GM12872 (cell line): Measurements from ENCODE around the gene SERPINA1.

Source experiments
- TF ChIP-seq, protein P1 (sequence below): IDR thresholded peaks from 3 replicates; pipeline ENCODE4 v1.5.1; 2011; ENCODE audit warnings: low read depth, mild to moderate bottlenecking, low read length, moderate library complexity; ENCODE audit not compliant: insufficient read depth

SERPINA1 gene

GRCh38 chr14:94342334-94342934 lies 46.0 kb downstream of the SERPINA1 start:
- TF ChIP-seq, protein P1, sequence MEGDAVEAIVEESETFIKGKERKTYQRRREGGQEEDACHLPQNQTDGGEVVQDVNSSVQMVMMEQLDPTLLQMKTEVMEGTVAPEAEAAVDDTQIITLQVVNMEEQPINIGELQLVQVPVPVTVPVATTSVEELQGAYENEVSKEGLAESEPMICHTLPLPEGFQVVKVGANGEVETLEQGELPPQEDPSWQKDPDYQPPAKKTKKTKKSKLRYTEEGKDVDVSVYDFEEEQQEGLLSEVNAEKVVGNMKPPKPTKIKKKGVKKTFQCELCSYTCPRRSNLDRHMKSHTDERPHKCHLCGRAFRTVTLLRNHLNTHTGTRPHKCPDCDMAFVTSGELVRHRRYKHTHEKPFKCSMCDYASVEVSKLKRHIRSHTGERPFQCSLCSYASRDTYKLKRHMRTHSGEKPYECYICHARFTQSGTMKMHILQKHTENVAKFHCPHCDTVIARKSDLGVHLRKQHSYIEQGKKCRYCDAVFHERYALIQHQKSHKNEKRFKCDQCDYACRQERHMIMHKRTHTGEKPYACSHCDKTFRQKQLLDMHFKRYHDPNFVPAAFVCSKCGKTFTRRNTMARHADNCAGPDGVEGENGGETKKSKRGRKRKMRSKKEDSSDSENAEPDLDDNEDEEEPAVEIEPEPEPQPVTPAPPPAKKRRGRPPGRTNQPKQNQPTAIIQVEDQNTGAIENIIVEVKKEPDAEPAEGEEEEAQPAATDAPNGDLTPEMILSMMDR: no peak

GRCh38 chr14:94341656-94342333 lies 46.6 kb downstream of the SERPINA1 start:
- TF ChIP-seq, protein P1: no peak

GRCh38 chr14:94340533-94340932 lies 47.9 kb downstream of the SERPINA1 start:
- TF ChIP-seq, protein P1: no peak

- TF ChIP-seq, protein P1: no peak
These were observed 50.4 kb downstream of the SERPINA1 start for GRCh38 chr14:94338023-94338422.

GRCh38 chr14:94337274-94337673 lies 51.1 kb downstream of the SERPINA1 start:
- TF ChIP-seq, protein P1: no peak

GRCh38 chr14:94334872-94335271 lies 53.5 kb downstream of the SERPINA1 start:
- TF ChIP-seq, protein P1: no peak

- TF ChIP-seq, protein P1: no peak
These were observed 55.8 kb downstream of the SERPINA1 start for GRCh38 chr14:94332587-94332986.
